ENCODE results near the gene BBS9. TPM values are rescaled to one million over a fixed set of nuclear protein-coding genes. Genes with fewer than 3 reads are reported as not detected.

The BBS9 gene
- total and polyA plus RNA-seq, 2 donors (not counting 3 experiments of a cell fraction or from before 2014, with no cell fraction given): 5.7 to 17.4 TPM

DNA sequence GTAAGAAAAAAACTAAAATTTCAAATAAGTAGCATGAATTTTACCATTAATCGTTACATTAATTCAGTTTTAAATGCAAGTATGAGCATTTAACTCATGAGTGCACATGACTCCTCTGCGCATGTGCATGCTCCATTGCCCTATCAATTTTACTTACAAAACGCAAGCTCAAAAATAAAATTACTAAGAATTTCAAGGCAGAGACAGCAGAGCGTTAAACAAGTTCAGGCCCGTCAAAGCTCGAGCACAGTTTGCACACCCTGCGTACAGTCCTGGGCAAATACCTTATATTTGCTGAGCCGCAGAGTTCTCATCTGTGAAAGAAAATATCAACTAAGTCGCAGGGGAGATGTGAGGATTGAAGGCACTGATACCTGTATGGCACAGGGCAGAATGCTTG is 373.6 kb downstream of the BBS9 start:
- no peak overlapping the region for H3K4me3 ChIP-seq (replicated peaks in 1 of 3; ENCODE audit: insufficient read depth in 1 of 3, low read depth in 1 of 3, low read length in 3 of 3)
- TF ChIP-seq, protein P1, sequence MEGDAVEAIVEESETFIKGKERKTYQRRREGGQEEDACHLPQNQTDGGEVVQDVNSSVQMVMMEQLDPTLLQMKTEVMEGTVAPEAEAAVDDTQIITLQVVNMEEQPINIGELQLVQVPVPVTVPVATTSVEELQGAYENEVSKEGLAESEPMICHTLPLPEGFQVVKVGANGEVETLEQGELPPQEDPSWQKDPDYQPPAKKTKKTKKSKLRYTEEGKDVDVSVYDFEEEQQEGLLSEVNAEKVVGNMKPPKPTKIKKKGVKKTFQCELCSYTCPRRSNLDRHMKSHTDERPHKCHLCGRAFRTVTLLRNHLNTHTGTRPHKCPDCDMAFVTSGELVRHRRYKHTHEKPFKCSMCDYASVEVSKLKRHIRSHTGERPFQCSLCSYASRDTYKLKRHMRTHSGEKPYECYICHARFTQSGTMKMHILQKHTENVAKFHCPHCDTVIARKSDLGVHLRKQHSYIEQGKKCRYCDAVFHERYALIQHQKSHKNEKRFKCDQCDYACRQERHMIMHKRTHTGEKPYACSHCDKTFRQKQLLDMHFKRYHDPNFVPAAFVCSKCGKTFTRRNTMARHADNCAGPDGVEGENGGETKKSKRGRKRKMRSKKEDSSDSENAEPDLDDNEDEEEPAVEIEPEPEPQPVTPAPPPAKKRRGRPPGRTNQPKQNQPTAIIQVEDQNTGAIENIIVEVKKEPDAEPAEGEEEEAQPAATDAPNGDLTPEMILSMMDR (IDR thresholded peaks at IDR 0.05; ENCODE audit: extremely low read depth in 1 of 2, insufficient read depth in 1 of 2, low read depth in 1 of 2, low read length in 2 of 2): no peak
- TF ChIP-seq JUN (IDR thresholded peaks at IDR 0.05; ENCODE audit: borderline replicate concordance, insufficient read depth, insufficient read length, low read depth): no peak
- no peak for TF ChIP-seq POLR2A (IDR thresholded peaks at IDR 0.05; ENCODE audit: low read depth, low read length)
- TF ChIP-seq GATA2 (IDR thresholded peaks at IDR 0.05; ENCODE audit: insufficient read depth, insufficient read length, low read depth, low read length): no peak
- TF ChIP-seq, protein P2, sequence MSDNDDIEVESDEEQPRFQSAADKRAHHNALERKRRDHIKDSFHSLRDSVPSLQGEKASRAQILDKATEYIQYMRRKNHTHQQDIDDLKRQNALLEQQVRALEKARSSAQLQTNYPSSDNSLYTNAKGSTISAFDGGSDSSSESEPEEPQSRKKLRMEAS (IDR thresholded peaks at IDR 0.05; ENCODE audit: insufficient read depth, insufficient read length): no peak
- TF ChIP-seq POLR2AphosphoS5 (IDR thresholded peaks at IDR 0.05; ENCODE audit: insufficient read depth, low read depth, low read length): no peak
- no peak for TF ChIP-seq EZH2 (IDR thresholded peaks at IDR 0.05; ENCODE audit: borderline replicate concordance, low read depth, low read length, severe bottlenecking)
- no peak for TF ChIP-seq MYC (IDR thresholded peaks at IDR 0.05; ENCODE audit: low read depth, low read length)
- TF ChIP-seq FOS (IDR thresholded peaks at IDR 0.05; ENCODE audit: borderline replicate concordance, insufficient read depth, low read length): no peak
- no peak overlapping the region for H3K27ac ChIP-seq (ENCODE audit: insufficient read depth, low read depth, low read length)
- no peaks in the 10 kb centered on the region for H3K36me3 ChIP-seq (ENCODE audit: control insufficient read depth in 2 of 2, extremely low read depth in 1 of 2, insufficient read depth in 2 of 2, low read length in 2 of 2)
- no peak for DNase-seq (ENCODE audit: low read depth, low spot score)
- BruUV-seq (replicated peaks): no TSS peak
- FAIRE-seq: no peak
- H3K9me3 ChIP-seq (replicated peaks; ENCODE audit: control insufficient read depth, insufficient read depth, low read length): no peaks in the 10 kb centered on the region
- no peaks in the 10 kb centered on the region for H3K27me3 ChIP-seq (ENCODE audit: control insufficient read depth in 2 of 2, insufficient read depth in 2 of 2, low read length in 2 of 2)
- CTCF ChIA-PET: interaction anchor here (0.9 to 1.0 kb wide), 2 partner anchors 12 to 18 kb away, joined by 3 read pairs; no protein-coding TSS in a partner anchor
- H2AFZ ChIP-seq (ENCODE audit: low read depth, low read length): no peak overlapping the region
- POLR2A ChIA-PET: no interaction called here
- intact Hi-C loops (cut with micrococcal nuclease): no loop called here
- no peaks in the 10 kb centered on the region for H3K9me1 ChIP-seq (replicated peaks; ENCODE audit: control insufficient read depth, extremely low read depth, insufficient read depth, low read length)
- no peak overlapping the region for H3K4me2 ChIP-seq (ENCODE audit: insufficient read depth, low read length)
- H3K9ac ChIP-seq (replicated peaks; ENCODE audit: extremely low read depth, insufficient read depth, low read length): no peak overlapping the region
- dilution Hi-C loops (cut with MboI; ENCODE audit: extremely low pct_ligation_motif_present, low sequenced_read_pairs): no loop called here
- no peaks in the 10 kb centered on the region for H3K4me1 ChIP-seq (ENCODE audit: control insufficient read depth, extremely low read depth, insufficient read depth, low read length)
- no peaks in the 10 kb centered on the region for H4K20me1 ChIP-seq (replicated peaks; ENCODE audit: control insufficient read depth, extremely low read depth, insufficient read depth, low read length)
- no peaks in the 10 kb centered on the region for H3K79me2 ChIP-seq (ENCODE audit: control insufficient read depth, insufficient read depth, low read length)

All from endothelial cell of umbilical vein (primary cell).